Stomach (tissue), 4 donors: ENCODE results near the gene ARPC1A.

Experiments
- CTCF ChIP-seq, 7 experiments: fragments of 450-650 bp in 4 of 7; fragments of 200-600 bp in 3 of 7; sonication (generic) in 3 of 7; IDR thresholded peaks; one replicate each; pipeline ENCODE4 v1.5.1; 2016 to 2019; ENCODE audit warnings: antibody characterized with exemption in 7 of 7, control low read depth in 2 of 7, mild to moderate bottlenecking in 1 of 7
- EP300 ChIP-seq: sonication (generic); formaldehyde crosslinking; IDR thresholded peaks from one replicate; pipeline ENCODE4 v1.6.1; 2017; ENCODE audit warnings: antibody characterized with exemption
- POLR2A ChIP-seq, 4 donors: fragments of 450-650 bp; IDR thresholded peaks; one replicate each; pipeline ENCODE4 v1.6.1; 2016; ENCODE audit warnings: antibody characterized with exemption in 4 of 4, control low read depth in 2 of 4, mild to moderate bottlenecking in 1 of 4, moderate library complexity in 1 of 4

GRCh38 chr7:99385564-99385963 is 59.9 kb downstream of the ARPC1A start:
- TF ChIP-seq EP300 = no peak
- TF ChIP-seq CTCF (IDR thresholded peaks at IDR 0.05) = no peak
- no peak for TF ChIP-seq POLR2A (IDR thresholded peaks at IDR 0.05)
